Erythroblast (primary cell): ENCODE results near the gene FAM124A.

Source experiments
- GATA1 ChIP-seq: IDR thresholded peaks from 2 replicates; pipeline ENCODE4 v1.6.1; 2011; ENCODE audit warnings: low read depth, mild to moderate bottlenecking, control low read depth, low read length, moderate library complexity
- POLR2A ChIP-seq: IDR thresholded peaks from 2 replicates; pipeline ENCODE4 v1.6.1; 2011; ENCODE audit warnings: mild to moderate bottlenecking, low read length

DNA sequence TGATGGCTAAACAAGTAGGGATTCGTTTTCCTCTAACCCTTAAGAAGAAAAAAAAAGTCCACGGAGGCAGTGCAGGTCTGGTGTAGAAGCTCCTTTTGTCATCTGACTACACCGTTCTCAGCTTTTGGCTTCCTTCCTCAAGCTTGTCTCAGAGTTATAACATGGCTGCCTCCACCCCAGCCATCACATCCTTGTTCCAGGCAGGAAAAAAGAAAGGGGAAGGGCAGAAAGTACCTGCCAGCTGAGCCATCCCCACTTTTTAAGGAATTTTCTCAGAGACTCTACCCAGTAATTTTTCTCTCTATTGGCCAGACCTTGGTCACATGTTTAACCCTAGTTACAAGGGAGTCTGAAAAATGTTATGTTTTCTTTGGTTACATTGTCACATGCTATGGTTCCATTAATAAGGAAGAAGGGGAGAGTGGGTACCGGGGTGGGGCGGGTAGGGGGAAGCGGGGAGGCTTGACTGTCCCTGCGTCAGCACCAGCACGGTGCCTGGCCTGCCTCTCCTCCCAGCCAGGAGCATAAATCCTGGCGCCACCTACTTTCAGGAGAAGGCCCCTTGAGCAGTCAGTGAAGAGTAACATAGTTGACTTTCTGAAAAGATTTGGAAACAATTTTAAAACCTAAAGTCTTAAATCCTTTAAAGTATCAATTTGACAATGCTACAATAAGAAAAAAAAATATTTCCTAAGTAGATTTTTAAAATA is 11.1 kb downstream of the FAM124A start:
- TF ChIP-seq POLR2A (no peak), GATA1 (no peak)
